HG03108 (cell line): ENCODE measurements around the gene OR4K2.
"Not testable (repeated sequence)": the region's sequence is repeated elsewhere in the genome, so short reads cannot be mapped to it uniquely, and the experiment has no call there.

Experiments used
- ATAC-seq: cut with Tn5 transposase; IDR thresholded peaks from one replicate; pipeline ENCODE4 v1.9.1; 2021; ENCODE audit warnings: moderate library complexity; ENCODE audit not compliant: unreplicated experiment

Gene OR4K2, protein sequence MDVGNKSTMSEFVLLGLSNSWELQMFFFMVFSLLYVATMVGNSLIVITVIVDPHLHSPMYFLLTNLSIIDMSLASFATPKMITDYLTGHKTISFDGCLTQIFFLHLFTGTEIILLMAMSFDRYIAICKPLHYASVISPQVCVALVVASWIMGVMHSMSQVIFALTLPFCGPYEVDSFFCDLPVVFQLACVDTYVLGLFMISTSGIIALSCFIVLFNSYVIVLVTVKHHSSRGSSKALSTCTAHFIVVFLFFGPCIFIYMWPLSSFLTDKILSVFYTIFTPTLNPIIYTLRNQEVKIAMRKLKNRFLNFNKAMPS

DNA sequence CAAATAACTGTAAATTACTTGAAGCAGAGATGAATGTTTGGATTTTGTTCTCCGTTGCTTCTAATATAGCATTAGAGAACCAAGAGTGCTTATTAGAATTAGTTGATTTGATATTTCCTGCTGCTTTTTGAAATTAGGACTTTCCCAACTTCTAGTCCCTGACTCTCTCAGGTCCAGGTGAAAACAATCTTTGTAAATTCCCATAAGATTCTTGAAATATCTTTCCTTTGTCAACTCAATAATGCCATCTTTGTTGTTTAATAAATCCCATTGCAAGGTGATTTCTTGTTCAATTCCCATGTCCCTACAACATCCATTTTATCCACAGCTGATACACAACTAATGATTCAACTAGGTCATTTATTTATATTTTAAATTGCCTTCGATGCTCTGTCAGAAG lies at the start of gene OR4K2:
Gene OR4K2, plus strand, starts transcription at position 301 of the 400 bp plus-strand sequence. CDS start 1,126 bp downstream, outside the sequence.
- ATAC-seq: no peak

GRCh38 chr14:19827626-19828244 lies 47.2 kb upstream of the OR4K2 start:
- not testable (repeated sequence) for ATAC-seq

DNA sequence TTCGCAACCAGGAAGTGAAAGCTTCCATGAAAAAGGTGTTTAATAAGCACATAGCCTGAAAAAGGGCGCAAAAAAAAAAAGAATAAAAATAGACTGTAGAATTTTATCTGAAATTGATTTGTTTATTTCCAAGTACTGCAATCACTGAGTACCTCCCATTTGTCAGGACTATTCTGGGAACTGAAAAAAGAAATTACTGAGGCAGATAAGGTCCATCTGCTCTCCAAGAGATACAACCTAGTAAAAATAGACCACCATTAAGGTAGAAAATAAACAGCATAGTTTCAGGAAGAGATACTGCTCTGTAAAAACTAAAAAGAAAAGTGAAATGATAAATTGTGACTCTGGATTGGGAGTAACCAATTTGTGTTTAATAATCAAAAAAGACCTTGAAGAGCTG lies 46.6 kb upstream of the OR4K2 start:
- no peak for ATAC-seq

GRCh38 chr14:19834203-19834848 lies 40.6 kb upstream of the OR4K2 start:
- not testable (repeated sequence) for ATAC-seq

- ATAC-seq: no peak
Measured at GRCh38 chr14:19838433-19838832, 36.5 kb upstream of the OR4K2 start.

DNA sequence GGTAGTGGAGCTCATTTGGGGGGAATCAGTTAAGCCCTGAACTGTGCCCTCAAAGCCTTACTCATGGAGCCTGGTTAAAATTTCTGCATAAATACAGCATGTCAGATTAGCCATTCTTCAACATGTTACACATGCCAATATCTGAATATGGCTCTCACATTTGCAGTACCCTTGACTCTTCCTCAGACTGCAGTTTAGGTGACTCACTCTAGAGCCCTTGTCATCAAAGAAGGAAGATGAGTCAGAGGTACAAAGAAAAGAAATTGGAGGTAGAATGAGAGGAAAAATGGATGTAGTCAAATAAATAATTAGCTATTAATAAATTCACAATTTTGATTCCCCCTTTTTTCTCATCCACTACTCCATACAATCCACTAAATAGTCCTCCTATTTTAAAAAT lies 23.6 kb upstream of the OR4K2 start:
- ATAC-seq: no peak

GRCh38 chr14:19866061-19866669 lies 8.8 kb upstream of the OR4K2 start:
- not testable (repeated sequence) for ATAC-seq

DNA sequence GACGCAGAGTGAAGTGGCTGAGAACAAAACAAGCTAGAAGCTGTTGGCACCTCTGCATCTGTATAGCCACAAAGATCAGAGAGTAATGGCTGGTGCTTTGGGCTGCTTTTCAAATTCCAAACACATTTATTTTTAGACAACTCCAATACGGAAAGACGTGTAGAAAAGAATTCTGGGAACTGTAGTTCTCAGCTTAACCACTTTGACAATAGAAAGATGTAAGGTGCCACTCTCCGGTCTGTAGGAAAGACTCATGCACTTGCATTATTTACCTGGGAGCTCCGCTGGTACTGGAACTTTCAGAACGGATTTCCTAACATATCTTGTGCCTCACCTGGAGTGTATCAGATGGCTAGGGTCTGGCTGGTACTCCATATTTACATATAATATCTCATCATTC lies 1.8 kb upstream of the OR4K2 start:
- no peak for ATAC-seq

DNA sequence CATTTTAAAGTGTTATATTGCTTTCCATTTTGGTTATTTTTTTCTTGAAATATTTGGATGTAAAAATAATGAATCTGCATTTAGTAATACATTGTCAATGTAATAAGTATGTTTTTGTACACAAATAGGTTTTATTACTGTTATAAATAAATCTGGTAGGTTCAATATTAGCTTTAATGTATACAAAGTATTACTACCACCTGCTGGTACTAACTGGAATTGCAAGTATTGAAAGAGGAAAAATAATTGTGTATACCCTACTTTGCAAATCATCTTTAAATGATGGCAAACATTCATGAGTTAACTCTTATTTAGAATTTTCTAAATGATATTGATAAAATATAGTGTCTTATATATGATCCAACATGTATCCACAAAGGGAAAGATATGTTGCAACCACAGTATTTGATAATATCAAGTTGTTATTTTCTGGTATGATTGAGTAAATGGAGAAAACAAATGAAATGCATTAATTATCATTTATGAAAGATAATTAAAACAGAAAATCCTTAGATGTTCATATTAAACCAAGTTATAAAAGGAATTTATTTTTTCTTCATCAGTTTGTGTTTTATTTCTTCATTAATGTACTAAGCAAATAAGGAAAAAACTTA lies 3.2 kb downstream of the OR4K2 start:
- ATAC-seq: no peak

DNA sequence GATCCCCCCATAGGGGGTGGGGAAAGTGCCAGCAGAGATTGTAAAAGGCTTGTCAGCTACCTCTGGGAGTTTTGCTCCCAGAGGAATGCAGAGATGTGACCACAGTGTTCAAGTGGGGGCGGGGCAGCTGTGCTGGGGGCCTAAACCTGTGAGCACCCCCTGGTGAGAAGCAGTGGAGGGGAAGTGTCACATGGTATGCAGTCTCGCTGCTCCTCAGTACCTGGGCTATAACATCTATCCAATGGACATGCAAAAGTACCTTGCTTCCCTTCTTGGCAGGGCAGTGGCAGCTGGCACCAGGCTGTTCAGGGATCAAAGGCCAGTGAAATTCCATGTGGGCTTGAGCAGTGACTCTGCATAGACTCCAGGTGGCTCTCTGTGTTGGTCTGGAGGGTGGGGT lies 20.3 kb downstream of the OR4K2 start:
- ATAC-seq: no peak

GRCh38 chr14:19900999-19901398 lies 26.1 kb downstream of the OR4K2 start:
- no peak for ATAC-seq

- no peak for ATAC-seq
Measured at GRCh38 chr14:19902409-19902808, 27.5 kb downstream of the OR4K2 start.

GRCh38 chr14:19906665-19907064 lies 31.7 kb downstream of the OR4K2 start:
- ATAC-seq: no peak

DNA sequence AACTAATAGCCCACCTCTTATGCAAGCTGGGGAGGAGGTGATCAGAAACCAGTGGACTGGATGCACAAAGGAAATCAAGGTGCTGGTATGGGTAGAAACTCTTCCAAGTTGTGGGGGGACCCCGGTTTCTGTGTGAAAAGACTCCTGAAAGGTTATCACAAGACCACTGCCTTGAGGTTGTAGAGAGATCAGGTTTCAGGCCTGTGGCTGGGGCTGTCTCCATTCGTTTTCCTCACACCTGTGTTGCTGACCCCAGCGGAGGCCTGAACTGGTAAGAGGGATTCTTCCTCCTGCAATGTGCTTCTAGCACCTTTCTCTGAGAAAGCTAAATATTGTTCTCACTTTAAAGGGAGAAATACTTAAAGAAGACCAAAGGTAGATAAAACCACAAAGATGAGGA lies 36.2 kb downstream of the OR4K2 start:
- no peak for ATAC-seq

DNA sequence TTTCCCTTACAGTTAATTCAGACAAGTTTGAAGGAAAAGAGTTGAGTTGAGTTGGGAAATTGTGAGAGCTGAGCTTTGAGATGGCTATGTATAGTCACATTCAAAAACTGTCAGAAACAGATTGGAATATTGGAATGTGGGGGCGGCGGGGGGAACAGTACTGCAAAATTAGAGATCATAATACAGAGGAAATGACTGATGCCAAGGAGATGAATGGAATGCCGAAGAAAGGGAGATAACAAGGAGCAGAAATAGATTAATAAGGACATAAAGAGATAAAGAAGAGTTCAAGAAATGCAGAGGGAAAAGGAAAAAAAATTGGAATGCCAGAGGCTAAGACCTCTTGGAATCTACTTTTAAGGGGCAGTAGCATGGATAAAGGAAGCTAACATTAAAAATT lies 42.3 kb downstream of the OR4K2 start:
- no peak for ATAC-seq

DNA sequence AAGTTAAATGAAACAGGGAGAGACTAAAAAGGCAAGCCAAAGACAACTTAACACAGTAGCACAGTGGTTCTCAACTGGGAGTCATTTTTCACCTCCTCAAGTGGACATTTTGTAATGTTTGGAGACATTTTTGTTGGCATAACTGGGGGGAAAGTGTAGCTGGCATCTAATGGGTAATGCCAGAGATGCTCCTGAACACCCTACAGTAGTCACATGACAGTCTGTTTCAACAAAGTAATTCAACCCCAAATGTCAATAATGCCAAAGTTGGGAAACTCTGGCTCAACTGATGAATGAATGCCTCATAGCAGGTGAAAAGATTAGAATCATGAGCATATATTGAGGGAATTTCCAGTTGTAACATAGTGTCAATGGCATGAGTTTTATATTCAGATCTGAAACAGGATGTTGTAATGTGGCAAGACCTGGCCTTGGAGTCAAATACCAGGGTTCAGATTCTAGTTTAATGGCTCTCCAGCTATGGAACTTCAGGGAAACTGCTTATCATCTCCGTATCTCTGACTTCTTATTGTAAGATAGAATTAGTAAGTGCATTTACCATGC lies 43.1 kb downstream of the OR4K2 start:
- no peak for ATAC-seq

- no peak for ATAC-seq
Measured at GRCh38 chr14:19918553-19919264, 43.8 kb downstream of the OR4K2 start.

DNA sequence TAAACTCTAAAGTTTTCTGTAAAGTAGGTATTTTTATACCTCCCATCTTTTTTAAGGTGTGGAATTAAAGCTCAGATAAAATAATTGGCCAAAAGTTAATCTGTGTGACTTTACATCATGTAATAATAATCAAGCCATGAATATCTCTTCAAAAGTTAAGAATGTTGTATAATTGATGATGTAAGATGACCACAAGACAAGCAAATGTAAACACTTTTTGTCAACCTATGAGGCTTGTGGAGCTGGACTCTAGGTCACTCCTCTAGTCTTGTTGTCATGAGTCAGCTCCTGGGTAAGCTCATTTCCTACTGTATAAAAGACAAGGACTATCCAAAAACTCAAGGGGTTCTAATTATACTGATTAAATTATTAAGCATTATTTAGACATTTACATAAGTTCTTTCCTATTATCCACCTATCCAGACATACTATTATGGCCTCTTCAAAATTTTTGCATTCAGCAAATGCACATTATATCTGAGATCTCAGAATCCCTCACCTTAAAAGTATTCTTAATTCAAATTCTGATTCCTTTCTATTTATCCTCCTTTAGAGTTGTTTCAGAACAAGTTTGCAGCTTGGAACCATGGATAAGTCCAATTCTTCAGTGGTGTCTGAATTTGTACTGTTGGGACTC lies 45.2 kb downstream of the OR4K2 start, which contains the start of gene OR4K5:
Gene OR4K5, plus strand, starts transcription at position 587 of the 637 bp plus-strand sequence. Its CDS starts 0 bp downstream, at position 587.
- ATAC-seq: no peak

GRCh38 chr14:19930617-19931016 lies 55.7 kb downstream of the OR4K2 start, which contains the start of gene OR4K1:
OR4K1 (plus strand) TSS chr14:19930917; CDS start chr14:19935667, 4,750 bp downstream.
- ATAC-seq: no peak
